HG03354 (cell line): ENCODE measurements around the gene B9D1.

ENCODE experiments used
- ATAC-seq: cut with Tn5 transposase; IDR thresholded peaks from one replicate; pipeline ENCODE4 v1.9.1; 2021; ENCODE audit warnings: mild to moderate bottlenecking; ENCODE audit not compliant: unreplicated experiment, poor library complexity, severe bottlenecking

Gene B9D1

GRCh38 chr17:19362277-19363113, at the start of gene B9D1:
Gene B9D1 (minus strand): TSS chr17:19362723. CDS start chr17:19362569, 154 bp downstream.
- ATAC-seq: peak; percentile 83

DNA sequence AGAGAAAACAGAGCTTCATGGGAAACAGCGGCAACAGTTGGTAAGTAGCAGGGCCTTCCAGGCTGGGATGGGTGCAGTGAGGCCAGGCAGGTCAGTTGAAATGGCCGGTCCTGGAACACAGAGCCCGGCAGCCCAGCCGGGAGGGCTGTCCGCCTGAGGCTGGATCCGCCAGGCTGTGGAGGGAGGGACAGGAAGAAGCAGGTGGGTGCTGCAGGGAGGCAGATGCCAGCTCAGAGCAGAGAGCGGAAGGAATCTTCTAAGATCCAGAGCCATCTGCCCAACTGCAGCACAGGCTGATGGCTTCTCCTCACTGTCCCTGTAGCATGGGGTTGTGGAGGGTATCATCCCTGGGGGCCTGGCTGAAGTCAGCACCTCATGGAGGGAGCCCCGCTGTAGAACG, 49.1 kb upstream of the B9D1 start:
- no peak for ATAC-seq

DNA sequence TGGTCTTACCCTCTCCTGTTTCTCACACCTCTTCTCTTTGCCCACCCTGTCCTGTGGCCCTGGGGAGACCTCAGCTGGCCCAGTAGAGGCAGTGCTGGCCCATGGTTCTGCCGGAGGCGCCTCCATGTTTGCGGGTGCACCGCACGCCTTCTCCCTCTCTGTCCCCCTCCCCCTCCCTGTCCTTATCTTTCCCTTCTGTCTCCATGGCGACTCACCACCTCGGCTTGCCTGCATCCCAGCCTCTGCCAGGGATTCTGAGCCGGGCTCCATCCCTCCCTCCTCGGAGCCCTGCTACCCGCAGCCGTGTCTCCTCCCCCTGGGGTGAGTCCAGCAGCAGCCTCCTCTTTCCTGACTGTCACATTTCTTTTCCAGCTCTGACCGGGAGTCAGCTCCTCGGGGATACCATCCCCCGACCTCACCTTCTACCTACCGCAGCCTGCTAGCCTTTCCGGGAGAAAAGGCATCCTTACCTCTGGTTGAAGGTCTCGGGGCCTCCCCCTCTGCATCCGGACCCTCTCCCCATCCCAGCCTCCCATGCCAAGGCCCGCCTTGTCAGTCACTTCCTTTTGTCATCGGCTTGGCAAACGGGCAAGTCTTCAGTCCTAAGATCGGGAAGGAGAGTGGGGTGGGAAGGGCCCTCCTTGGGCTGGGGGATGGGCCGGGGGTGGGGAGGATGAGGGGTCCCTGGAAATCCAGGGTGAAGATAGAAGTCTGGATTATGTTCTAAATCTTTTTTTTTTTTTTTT, 48.5 kb upstream of the B9D1 start, which contains the start of gene RNF112:
Gene RNF112, plus strand, starts transcription at position 358 of the 746 bp plus-strand sequence. Its CDS starts 177 bp downstream, at position 535.
- no peak for ATAC-seq

GRCh38 chr17:19410091-19410490, 47.6 kb upstream of the B9D1 start:
- no peak for ATAC-seq

DNA sequence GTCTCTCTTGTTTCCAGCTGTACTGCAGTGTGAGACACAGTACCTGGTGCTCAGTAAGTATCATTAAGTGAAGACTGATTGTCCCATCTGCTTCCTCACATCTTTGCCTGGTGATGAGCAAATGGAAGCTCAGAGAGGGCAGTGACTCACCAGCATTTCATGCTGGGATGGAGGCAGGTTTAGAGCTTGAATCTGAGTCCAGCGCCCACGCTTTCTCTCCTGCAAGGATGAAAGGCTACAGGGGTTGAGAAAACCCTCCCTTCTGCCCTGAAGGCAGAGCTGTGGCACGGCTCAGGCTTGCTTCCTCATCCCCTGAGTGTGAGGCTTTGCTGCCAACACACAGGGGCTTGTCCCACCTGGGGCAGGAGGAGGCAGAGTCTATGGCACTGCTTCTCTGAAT, 47.0 kb upstream of the B9D1 start:
- no peak for ATAC-seq

DNA sequence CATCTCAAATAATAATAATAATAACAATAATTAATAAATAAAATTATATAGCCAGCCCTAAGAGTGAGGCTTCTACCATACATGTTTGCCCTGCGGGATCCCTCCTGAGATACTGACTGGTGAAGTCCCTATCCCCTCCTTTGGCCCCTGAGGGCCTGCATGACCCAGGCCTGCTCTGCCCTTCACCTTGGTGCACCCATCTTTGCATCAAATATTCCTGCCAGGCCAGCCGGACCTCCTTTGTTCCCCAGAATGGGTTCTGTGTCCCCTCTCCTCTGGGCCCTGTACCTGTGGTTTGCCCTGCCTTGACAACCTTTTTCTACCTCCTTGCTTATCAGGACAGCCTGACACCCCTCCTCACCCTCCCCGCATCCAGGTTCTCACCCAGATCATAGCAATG, 46.5 kb upstream of the B9D1 start:
- no peak for ATAC-seq

DNA sequence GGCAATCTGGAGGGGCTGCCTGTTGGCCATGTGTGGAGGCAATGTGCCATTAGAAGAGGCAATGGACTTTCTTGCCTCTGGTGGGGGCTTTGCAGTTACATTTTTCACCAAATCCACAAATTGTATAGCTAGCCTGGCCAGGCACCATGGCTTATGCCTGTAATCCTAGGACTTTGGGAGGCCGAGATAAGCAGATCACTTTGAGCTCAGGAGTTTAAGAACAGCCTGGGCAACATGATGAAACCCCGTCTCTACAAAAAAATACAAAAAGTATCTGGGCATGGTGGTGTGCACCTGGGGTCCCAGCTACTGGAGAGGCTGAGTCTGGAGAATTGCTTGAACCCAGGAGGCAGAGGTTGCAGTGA, 45.8 kb upstream of the B9D1 start:
- ATAC-seq: no peak

DNA sequence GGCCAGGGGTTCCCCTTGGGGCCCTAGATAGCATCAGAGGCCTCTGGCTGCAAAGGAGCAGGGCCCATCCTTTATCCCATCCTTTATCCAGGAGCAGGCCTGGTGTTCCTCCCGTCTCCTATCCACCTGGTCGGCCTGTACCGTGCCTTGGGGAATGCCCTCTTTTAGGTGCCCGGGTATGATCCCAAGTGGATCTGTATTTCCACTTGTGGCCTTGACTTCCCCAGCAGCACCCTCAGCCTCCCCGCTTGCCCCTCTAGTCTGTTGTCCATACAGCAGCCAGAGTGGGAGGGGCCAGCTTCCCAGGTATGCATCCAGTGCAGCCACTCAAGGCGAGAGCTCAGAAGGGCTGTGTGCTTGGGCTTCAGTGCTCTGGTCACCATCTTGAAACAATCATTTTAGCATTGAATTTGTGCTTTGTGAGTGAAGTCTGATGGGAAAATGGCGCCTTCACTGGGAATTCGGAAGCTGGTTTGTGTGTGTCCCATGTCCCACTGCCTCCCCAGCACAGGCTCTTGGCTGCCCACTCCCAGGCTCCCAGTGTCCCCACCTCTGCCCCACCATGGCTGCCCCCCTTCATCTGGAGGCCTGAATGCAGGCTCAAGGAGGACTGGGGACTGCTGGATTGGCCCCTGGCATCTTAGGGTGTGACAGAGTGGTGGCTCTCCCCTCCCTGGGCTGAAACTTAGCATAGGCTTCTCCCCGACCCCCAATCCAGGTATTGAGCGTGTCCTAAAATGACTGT, 45.2 kb upstream of the B9D1 start:
- no peak for ATAC-seq

GRCh38 chr17:19405114-19405513, 42.6 kb upstream of the B9D1 start:
- no peak for ATAC-seq

DNA sequence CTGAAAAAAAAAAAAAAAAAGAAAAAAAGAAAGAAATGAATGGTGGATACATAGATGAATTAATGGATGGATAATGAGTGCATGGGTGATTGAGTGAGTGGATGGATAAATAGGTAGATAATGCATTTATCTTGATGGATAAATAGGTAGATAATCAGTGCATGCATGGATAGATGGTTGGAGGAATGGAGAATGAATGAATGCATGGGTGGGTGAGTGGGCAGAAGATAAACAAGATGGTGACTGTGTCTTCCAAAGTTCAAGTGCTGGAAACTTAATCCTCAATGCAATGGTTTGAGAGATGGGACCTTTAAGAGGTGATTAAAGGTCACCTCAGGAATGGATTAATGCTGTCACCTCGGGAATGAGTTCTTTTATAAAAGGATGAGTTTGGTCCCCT, 41.7 kb upstream of the B9D1 start:
- ATAC-seq: no peak

DNA sequence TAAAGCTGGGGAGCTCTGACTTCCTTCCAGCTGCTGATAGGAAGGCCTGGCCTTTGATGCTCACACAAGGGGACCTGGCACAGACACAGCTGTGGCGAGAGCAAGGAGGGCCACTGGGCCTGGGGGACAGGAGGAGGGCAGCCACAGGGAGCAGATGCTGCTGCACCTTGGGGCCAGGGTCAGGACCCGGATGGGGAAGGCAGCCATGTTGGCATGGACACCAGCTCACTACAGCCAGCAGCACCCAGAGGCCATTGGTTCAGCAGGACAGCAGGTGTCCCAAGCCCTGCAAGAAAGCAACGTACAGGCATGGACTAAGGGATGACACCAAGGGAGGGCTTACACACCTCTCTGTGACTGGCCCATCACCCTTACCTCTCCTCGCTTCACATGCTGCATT, 40.5 kb upstream of the B9D1 start:
- ATAC-seq: no peak

GRCh38 chr17:19402171-19402570, 39.6 kb upstream of the B9D1 start:
- ATAC-seq: no peak

DNA sequence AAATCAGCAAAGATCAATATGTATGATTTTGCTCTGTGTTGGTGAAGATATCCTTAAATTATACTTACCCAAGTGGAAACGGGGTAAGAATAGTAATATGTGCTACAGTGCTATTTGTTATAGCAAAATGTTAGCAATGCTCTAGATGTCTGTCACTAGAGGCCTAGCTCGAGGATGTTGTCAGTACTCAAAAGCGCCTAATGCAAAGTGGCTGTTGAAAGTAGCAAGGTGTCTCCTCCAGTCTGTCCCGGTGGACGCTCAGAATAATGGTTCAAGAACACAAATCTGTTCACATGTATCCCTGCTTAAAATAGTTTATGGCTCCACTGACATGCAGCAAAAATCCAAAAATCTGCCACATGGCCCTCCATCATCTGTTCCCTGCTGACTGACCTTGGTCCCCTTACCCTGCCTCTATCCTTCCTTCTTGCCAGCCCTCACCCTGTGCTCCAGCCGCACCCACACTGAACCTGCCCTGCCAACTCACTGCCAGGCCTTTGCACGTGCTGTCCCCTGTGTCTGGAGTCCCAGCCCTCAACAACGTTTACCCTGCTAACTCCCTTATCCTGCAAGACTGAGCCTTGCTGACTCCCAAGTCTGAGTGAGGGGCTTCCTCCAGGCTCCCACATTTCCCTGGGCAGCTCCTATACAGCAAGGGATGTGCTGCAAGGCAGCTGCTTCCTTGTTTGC, 38.9 kb upstream of the B9D1 start:
- no peak for ATAC-seq

DNA sequence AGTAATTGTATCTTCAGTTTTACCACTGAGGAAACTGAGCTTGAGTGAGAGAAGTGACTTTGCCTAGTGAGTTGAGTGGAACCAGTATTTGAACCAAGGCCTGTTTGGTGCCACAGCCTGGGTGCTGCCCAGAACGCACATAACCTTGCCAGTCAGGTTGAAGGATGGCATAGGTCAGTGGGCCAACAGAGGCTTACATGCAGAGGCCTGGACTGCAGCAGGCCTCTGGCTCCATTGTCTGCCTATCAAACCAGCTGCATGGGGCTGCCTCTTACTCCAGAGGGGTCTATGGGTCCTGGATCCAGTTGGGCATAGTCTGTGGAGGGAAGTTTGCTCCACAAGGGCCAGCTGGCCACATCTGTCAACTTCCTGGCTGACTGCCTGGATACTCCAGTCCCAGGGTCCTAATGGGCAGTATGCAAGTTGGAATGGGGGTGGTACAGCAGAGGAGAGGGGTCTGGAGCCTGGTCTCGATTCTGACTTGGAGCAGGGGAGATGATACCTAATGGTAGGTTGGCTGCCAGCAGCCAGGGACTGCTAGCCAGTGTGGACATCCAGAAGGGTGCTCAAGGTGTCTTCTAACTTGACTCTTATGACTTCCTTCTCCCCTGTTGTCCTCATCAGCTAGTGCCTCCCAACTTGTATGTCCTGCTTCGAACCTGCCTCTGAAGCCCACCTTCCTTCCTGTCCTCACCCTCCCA, 37.4 kb upstream of the B9D1 start:
- ATAC-seq: no peak

GRCh38 chr17:19398301-19399181, 36.0 kb upstream of the B9D1 start:
- no peak for ATAC-seq

- ATAC-seq: no peak
Measured at GRCh38 chr17:19397556-19398041, 35.1 kb upstream of the B9D1 start.

- no peak for ATAC-seq
Measured at GRCh38 chr17:19392303-19392702, 29.8 kb upstream of the B9D1 start.

DNA sequence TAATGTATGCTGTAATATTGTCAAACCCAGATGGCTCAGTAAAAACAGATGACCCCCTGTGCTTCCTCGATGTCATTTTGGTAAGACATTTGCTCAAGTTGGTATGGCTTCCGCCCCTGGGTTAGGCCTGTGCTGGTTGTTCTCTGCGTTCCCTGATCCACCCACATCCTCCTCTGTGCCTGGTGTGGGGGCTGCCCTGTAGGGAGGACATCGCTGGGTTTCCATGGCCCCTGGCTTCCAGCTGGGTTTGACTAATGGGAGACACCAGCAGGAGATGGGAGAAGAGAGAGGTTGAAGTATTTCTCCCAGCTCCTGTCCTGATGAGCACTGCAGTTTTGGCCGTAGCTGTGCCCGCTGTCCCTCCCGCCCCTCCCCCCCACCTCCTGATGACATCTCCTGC, 28.9 kb upstream of the B9D1 start:
- no peak for ATAC-seq
